HCT116 (cell line): Measurements from ENCODE around the gene SRGAP1.

Source experiments
- ATF3 ChIP-seq: IDR thresholded peaks from 2 replicates; pipeline ENCODE4 v1.6.1; 2012
- EZH2 ChIP-seq: fragments of 200-600 bp; sonication (generic); IDR thresholded peaks from 2 replicates; pipeline ENCODE4 v1.6.1; 2017; ENCODE audit warnings: antibody characterized with exemption, mixed run types
- EZH2phosphoT487 ChIP-seq: fragments of 200-600 bp; IDR thresholded peaks from 2 replicates; pipeline ENCODE4 v1.6.1; 2018; ENCODE audit warnings: antibody characterized with exemption, borderline replicate concordance
- JUND ChIP-seq: IDR thresholded peaks from 2 replicates; pipeline ENCODE4 v1.6.1; 2012
- POLR2A ChIP-seq: IDR thresholded peaks from 2 replicates; pipeline ENCODE4 v1.7.0; 2011; ENCODE audit warnings: borderline replicate concordance; ENCODE audit not compliant: insufficient read depth, insufficient read length; ENCODE audit errors: extremely low read depth
- POLR2AphosphoS5 ChIP-seq: IDR thresholded peaks from 2 replicates; pipeline ENCODE4 v1.6.1; 2011; ENCODE audit warnings: mild to moderate bottlenecking, low read depth, low read length, moderate library complexity
- RAD21 ChIP-seq: IDR thresholded peaks from 2 replicates; pipeline ENCODE4 v1.6.1; 2012; ENCODE audit warnings: low read depth, mild to moderate bottlenecking
- SIN3A ChIP-seq: IDR thresholded peaks from 2 replicates; pipeline ENCODE4 v1.6.1; 2012; ENCODE audit warnings: low read depth
- SP1 ChIP-seq: IDR thresholded peaks from 2 replicates; pipeline ENCODE4 v1.6.1; 2012; ENCODE audit warnings: low read depth
- YY1 ChIP-seq: IDR thresholded peaks from 2 replicates; pipeline ENCODE4 v1.6.1; 2011; ENCODE audit warnings: low read length, low read depth, moderate library complexity, mild to moderate bottlenecking; ENCODE audit not compliant: insufficient replicate concordance; ENCODE audit errors: extremely low read depth
- ZNF274 ChIP-seq: fragments of 200-500 bp; sonication (Bioruptor generic); IDR thresholded peaks from 2 replicates; pipeline ENCODE4 v1.6.1; 2014; ENCODE audit warnings: mild to moderate bottlenecking, low read depth, low read length, inconsistent platforms
- TF ChIP-seq, protein P1 (sequence below), 3 experiments: fragments of 200-600 bp in 1 of 3; sonication (generic) in 1 of 3; IDR thresholded peaks in 2 of 3; conservative IDR thresholded peaks in 1 of 3; 2 replicates each; pipeline ENCODE4 v1.5.1; 2012 to 2017; ENCODE audit warnings: low read depth in 2 of 3, low read length in 2 of 3, antibody characterized with exemption in 1 of 3, borderline replicate concordance in 1 of 3, control low read depth in 1 of 3, mild to moderate bottlenecking in 1 of 3, mixed read lengths in 1 of 3, mixed run types in 1 of 3, moderate library complexity in 1 of 3; ENCODE audit not compliant: insufficient read depth in 1 of 3
- TF ChIP-seq, protein P2 (sequence below): IDR thresholded peaks from 2 replicates; pipeline ENCODE4 v1.6.1; 2012; ENCODE audit warnings: low read depth
- TF ChIP-seq, protein P3 (sequence below): IDR thresholded peaks from 2 replicates; pipeline ENCODE4 v1.6.1; 2012

DNA sequence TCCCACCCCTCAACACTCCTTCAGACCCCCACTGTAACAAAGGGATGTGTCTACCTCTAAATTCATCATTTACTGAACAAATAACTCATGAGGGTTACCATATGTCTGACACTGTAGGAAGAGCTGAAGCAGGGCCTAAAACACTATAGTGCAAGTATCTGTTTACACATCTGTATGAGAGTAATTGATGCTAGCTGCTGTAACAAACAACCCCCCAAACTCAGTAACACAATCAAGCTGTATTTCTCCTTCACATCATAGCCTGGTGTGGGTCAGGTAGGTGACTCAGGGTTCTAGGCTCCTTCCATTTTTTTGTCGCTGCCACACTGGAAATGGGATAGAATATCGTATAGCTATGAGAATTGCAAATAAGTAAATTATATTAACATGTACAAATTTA is 312.6 kb downstream of the SRGAP1 start:
- TF ChIP-seq POLR2AphosphoS5 (no peak), RAD21 (no peak), SP1 (no peak), YY1 (no peak), POLR2A (no peak), EZH2 (no peak), EZH2phosphoT487 (no peak), SIN3A (no peak), ZNF274 (no peak), ATF3 (no peak), JUND (no peak)
- TF ChIP-seq, protein P1, sequence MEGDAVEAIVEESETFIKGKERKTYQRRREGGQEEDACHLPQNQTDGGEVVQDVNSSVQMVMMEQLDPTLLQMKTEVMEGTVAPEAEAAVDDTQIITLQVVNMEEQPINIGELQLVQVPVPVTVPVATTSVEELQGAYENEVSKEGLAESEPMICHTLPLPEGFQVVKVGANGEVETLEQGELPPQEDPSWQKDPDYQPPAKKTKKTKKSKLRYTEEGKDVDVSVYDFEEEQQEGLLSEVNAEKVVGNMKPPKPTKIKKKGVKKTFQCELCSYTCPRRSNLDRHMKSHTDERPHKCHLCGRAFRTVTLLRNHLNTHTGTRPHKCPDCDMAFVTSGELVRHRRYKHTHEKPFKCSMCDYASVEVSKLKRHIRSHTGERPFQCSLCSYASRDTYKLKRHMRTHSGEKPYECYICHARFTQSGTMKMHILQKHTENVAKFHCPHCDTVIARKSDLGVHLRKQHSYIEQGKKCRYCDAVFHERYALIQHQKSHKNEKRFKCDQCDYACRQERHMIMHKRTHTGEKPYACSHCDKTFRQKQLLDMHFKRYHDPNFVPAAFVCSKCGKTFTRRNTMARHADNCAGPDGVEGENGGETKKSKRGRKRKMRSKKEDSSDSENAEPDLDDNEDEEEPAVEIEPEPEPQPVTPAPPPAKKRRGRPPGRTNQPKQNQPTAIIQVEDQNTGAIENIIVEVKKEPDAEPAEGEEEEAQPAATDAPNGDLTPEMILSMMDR (IDR thresholded peaks at IDR 0.05 in 2 of 3, conservative IDR thresholded peaks at IDR 0.05 in 1 of 3; ENCODE audit: borderline replicate concordance in 1 of 3, insufficient read depth in 1 of 3, low read depth in 2 of 3, low read length in 2 of 3), result no peak
- TF ChIP-seq, protein P2, sequence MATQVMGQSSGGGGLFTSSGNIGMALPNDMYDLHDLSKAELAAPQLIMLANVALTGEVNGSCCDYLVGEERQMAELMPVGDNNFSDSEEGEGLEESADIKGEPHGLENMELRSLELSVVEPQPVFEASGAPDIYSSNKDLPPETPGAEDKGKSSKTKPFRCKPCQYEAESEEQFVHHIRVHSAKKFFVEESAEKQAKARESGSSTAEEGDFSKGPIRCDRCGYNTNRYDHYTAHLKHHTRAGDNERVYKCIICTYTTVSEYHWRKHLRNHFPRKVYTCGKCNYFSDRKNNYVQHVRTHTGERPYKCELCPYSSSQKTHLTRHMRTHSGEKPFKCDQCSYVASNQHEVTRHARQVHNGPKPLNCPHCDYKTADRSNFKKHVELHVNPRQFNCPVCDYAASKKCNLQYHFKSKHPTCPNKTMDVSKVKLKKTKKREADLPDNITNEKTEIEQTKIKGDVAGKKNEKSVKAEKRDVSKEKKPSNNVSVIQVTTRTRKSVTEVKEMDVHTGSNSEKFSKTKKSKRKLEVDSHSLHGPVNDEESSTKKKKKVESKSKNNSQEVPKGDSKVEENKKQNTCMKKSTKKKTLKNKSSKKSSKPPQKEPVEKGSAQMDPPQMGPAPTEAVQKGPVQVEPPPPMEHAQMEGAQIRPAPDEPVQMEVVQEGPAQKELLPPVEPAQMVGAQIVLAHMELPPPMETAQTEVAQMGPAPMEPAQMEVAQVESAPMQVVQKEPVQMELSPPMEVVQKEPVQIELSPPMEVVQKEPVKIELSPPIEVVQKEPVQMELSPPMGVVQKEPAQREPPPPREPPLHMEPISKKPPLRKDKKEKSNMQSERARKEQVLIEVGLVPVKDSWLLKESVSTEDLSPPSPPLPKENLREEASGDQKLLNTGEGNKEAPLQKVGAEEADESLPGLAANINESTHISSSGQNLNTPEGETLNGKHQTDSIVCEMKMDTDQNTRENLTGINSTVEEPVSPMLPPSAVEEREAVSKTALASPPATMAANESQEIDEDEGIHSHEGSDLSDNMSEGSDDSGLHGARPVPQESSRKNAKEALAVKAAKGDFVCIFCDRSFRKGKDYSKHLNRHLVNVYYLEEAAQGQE, result no peak
- TF ChIP-seq, protein P3, sequence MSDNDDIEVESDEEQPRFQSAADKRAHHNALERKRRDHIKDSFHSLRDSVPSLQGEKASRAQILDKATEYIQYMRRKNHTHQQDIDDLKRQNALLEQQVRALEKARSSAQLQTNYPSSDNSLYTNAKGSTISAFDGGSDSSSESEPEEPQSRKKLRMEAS, result no peak
